ENCODE data around the gene DAPK2.
"Not testable (repeated sequence)": the region's sequence is repeated elsewhere in the genome, so short reads cannot be mapped to it uniquely, and the experiment has no call there.

The DAPK2 gene

GRCh38 chr15:64070965-64071851 is 24.9 kb upstream of the DAPK2 start:
- Mint-ChIP-seq H3K36me3 (peaks cover 13% of the 10 kb centered on the region), H3K27ac (no peak overlapping the region), H3K9me3 (no peaks in the 10 kb centered on the region), H3K4me1 (peaks cover 17% of the 10 kb centered on the region), H3K4me3 (no peak overlapping the region), H3K27me3 (no peaks in the 10 kb centered on the region)
- no peak for DNase-seq
- CTCF ChIA-PET = interaction anchor here (0.7 to 5.9 kb wide), 6 partner anchors 22 to 461 kb away, joined by 3 to 114 read pairs (median 4); partner anchors contain the start of gene CIAO2A

GRCh38 chr15:64070106-64070505 is 23.8 kb upstream of the DAPK2 start:
- Mint-ChIP-seq H3K4me3 (no peak overlapping the region), H3K9me3 (no peaks in the 10 kb centered on the region), H3K36me3 (peaks cover 11% of the 10 kb centered on the region), H3K4me1 (peaks cover 15% of the 10 kb centered on the region), H3K27ac (no peak overlapping the region), H3K27me3 (no peaks in the 10 kb centered on the region)
- CTCF ChIA-PET = interaction anchor here (0.7 to 8.4 kb wide), 6 partner anchors 83 to 459 kb away, joined by 3 to 114 read pairs (median 20); no protein-coding TSS in a partner anchor
- no peak for DNase-seq

GRCh38 chr15:64068133-64068532 is 21.8 kb upstream of the DAPK2 start:
- Mint-ChIP-seq H3K36me3 (peaks cover 9% of the 10 kb centered on the region), H3K9me3 (no peaks in the 10 kb centered on the region), H3K4me1 (peaks cover 15% of the 10 kb centered on the region), H3K27me3 (no peaks in the 10 kb centered on the region), H3K4me3 (no peak overlapping the region), H3K27ac (no peak overlapping the region)
- DNase-seq = no peak
- CTCF ChIA-PET = interaction anchor here (0.6 to 8.4 kb wide), 39 partner anchors 9 to 1238 kb away, joined by 3 to 114 read pairs (median 4); partner anchors contain the start of genes CIAO2A, DAPK2 and HERC1

- Mint-ChIP-seq H3K36me3 (peaks cover 6% of the 10 kb centered on the region), H3K4me3 (no peak overlapping the region), H3K27me3 (no peaks in the 10 kb centered on the region), H3K27ac (no peak overlapping the region), H3K4me1 (peaks cover 15% of the 10 kb centered on the region), H3K9me3 (no peaks in the 10 kb centered on the region)
- CTCF ChIA-PET = interaction anchor here (0.6 to 8.4 kb wide), 39 partner anchors 9 to 789 kb away, joined by 3 to 114 read pairs (median 4); partner anchors contain the start of genes CIAO2A and DAPK2
- peak; percentile 78 for DNase-seq
These were observed 21.3 kb upstream of the DAPK2 start for GRCh38 chr15:64067564-64068030.

GRCh38 chr15:64066451-64066850 is 20.2 kb upstream of the DAPK2 start:
- H3K4me3 Mint-ChIP-seq = no peak overlapping the region
- no peaks in the 10 kb centered on the region for H3K9me3 Mint-ChIP-seq
- no peak for DNase-seq
- H3K4me1 Mint-ChIP-seq = peaks cover 15% of the 10 kb centered on the region
- H3K36me3 Mint-ChIP-seq = peaks cover 1% of the 10 kb centered on the region
- H3K27me3 Mint-ChIP-seq = no peaks in the 10 kb centered on the region
- CTCF ChIA-PET = interaction anchor here (0.8 to 8.4 kb wide), 13 partner anchors 20 to 775 kb away, joined by 3 to 114 read pairs (median 4); partner anchors contain the start of gene DAPK2
- H3K27ac Mint-ChIP-seq = no peak overlapping the region

- Mint-ChIP-seq H3K9me3 (no peaks in the 10 kb centered on the region), H3K4me1 (no peaks in the 10 kb centered on the region), H3K36me3 (no peaks in the 10 kb centered on the region), H3K27me3 (no peaks in the 10 kb centered on the region), H3K27ac (no peak overlapping the region), H3K4me3 (no peak overlapping the region)
- CTCF ChIA-PET = interaction anchor here (1.0 kb wide), 1 partner anchor 451 kb away, joined by 3 read pairs; no protein-coding TSS in a partner anchor
- no peak for DNase-seq
These were observed 14.4 kb upstream of the DAPK2 start for GRCh38 chr15:64060716-64061115.

- H3K27ac Mint-ChIP-seq, H3K27me3 Mint-ChIP-seq: not testable (repeated sequence)
These were observed 12.8 kb upstream of the DAPK2 start for GRCh38 chr15:64059104-64059503.

GRCh38 chr15:64058279-64058678 is 12.0 kb upstream of the DAPK2 start:
- no peaks in the 10 kb centered on the region for H3K36me3 Mint-ChIP-seq
- no peak for DNase-seq
- no peak overlapping the region for H3K4me3 Mint-ChIP-seq
- CTCF ChIA-PET = no interaction called here
- H3K4me1 Mint-ChIP-seq = no peaks in the 10 kb centered on the region
- H3K9me3 Mint-ChIP-seq = no peaks in the 10 kb centered on the region
- no peak overlapping the region for H3K27ac Mint-ChIP-seq
- peaks cover 6% of the 10 kb centered on the region for H3K27me3 Mint-ChIP-seq

More at GRCh38 chr15:64059104-64059503, 12.8 kb upstream of the DAPK2 start:
- H3K36me3 Mint-ChIP-seq, CTCF ChIA-PET, H3K9me3 Mint-ChIP-seq, H3K4me3 Mint-ChIP-seq, DNase-seq, H3K4me1 Mint-ChIP-seq: not testable (repeated sequence)

- DNase-seq, H3K9me3 Mint-ChIP-seq, H3K4me1 Mint-ChIP-seq, H3K36me3 Mint-ChIP-seq, H3K4me3 Mint-ChIP-seq, H3K27ac Mint-ChIP-seq: not testable (repeated sequence)
- peaks cover 19% of the 10 kb centered on the region for H3K27me3 Mint-ChIP-seq
- CTCF ChIA-PET = interaction anchor here (1.0 to 1.2 kb wide), 2 partner anchors 14 to 21 kb away, joined by 3 read pairs; no protein-coding TSS in a partner anchor
These were observed 7.4 kb upstream of the DAPK2 start for GRCh38 chr15:64053674-64054073.

- Mint-ChIP-seq H3K27me3 (peaks cover 26% of the 10 kb centered on the region), H3K4me1 (no peaks in the 10 kb centered on the region), H3K36me3 (no peaks in the 10 kb centered on the region), H3K4me3 (no peak overlapping the region), H3K9me3 (no peaks in the 10 kb centered on the region), H3K27ac (no peak overlapping the region)
- DNase-seq = no peak
- CTCF ChIA-PET = interaction anchor here (1.2 kb wide), 1 partner anchor 15 kb away, joined by 3 read pairs; no protein-coding TSS in a partner anchor
These were observed 6.7 kb upstream of the DAPK2 start for GRCh38 chr15:64052925-64053491.

GRCh38 chr15:64051407-64052259 is 5.3 kb upstream of the DAPK2 start:
- H3K4me3 Mint-ChIP-seq = no peak overlapping the region
- CTCF ChIA-PET = interaction anchor here (0.7 to 1.2 kb wide), 3 partner anchors 107 to 299 kb away, joined by 3 to 4 read pairs (median 3); no protein-coding TSS in a partner anchor
- peaks cover 3% of the 10 kb centered on the region for H3K4me1 Mint-ChIP-seq
- peaks cover 40% of the 10 kb centered on the region for H3K27me3 Mint-ChIP-seq
- no peaks in the 10 kb centered on the region for H3K36me3 Mint-ChIP-seq
- no peak for DNase-seq
- H3K9me3 Mint-ChIP-seq = no peaks in the 10 kb centered on the region
- H3K27ac Mint-ChIP-seq = no peak overlapping the region

- Mint-ChIP-seq H3K27ac (no peak overlapping the region), H3K36me3 (no peaks in the 10 kb centered on the region), H3K4me3 (no peak overlapping the region), H3K9me3 (no peaks in the 10 kb centered on the region), H3K4me1 (peaks cover 4% of the 10 kb centered on the region), H3K27me3 (peaks cover 42% of the 10 kb centered on the region)
- CTCF ChIA-PET = interaction anchor here (0.7 to 1.4 kb wide), 2 partner anchors 16 to 131 kb away, joined by 3 to 5 read pairs; no protein-coding TSS in a partner anchor
- DNase-seq = no peak
These were observed 4.8 kb upstream of the DAPK2 start for GRCh38 chr15:64051093-64051402.

- H3K27me3 Mint-ChIP-seq = peaks cover 47% of the 10 kb centered on the region
- CTCF ChIA-PET = interaction anchor here (0.6 to 1.4 kb wide), 3 partner anchors 17 to 487 kb away, joined by 3 to 5 read pairs (median 3); no protein-coding TSS in a partner anchor
- no peaks in the 10 kb centered on the region for H3K36me3 Mint-ChIP-seq
- no peaks in the 10 kb centered on the region for H3K9me3 Mint-ChIP-seq
- H3K4me1 Mint-ChIP-seq = peaks cover 4% of the 10 kb centered on the region
- no peak for DNase-seq
- no peak overlapping the region for H3K27ac Mint-ChIP-seq
- H3K4me3 Mint-ChIP-seq = no peak overlapping the region
These were observed 4.2 kb upstream of the DAPK2 start for GRCh38 chr15:64050281-64051092.
